Measurements from ENCODE around the gene MTMR4.
"Not testable (repeated sequence)": the region's sequence is repeated elsewhere in the genome, so short reads cannot be mapped to it uniquely, and the experiment has no call there.

The MTMR4 gene

GRCh38 chr17:58493506-58493905 is 20.9 kb downstream of the MTMR4 start:
- H3K4me3 Mint-ChIP-seq = no peak overlapping the region
- no peaks in the 10 kb centered on the region for H3K9me3 Mint-ChIP-seq
- DNase-seq (ENCODE audit: low spot score in 2 of 2) = no peak
- H3K4me1 Mint-ChIP-seq = peaks cover 11% of the 10 kb centered on the region
- no peak for ATAC-seq (ENCODE audit: low read depth)
- H3K36me3 Mint-ChIP-seq = peaks cover 52% of the 10 kb centered on the region
- no peaks in the 10 kb centered on the region for H3K27me3 Mint-ChIP-seq
- H3K27ac Mint-ChIP-seq = no peak overlapping the region

- H3K9me3 Mint-ChIP-seq = no peaks in the 10 kb centered on the region
- no peak overlapping the region for H3K27ac Mint-ChIP-seq
- peaks cover 8% of the 10 kb centered on the region for H3K4me1 Mint-ChIP-seq
- DNase-seq (ENCODE audit: low spot score in 2 of 2) (no peak), ATAC-seq (ENCODE audit: low read depth) (no peak)
- H3K27me3 Mint-ChIP-seq = no peaks in the 10 kb centered on the region
- no peak overlapping the region for H3K4me3 Mint-ChIP-seq
- peaks cover 45% of the 10 kb centered on the region for H3K36me3 Mint-ChIP-seq
Measured at GRCh38 chr17:58492238-58493121, 22.0 kb downstream of the MTMR4 start.

DNA sequence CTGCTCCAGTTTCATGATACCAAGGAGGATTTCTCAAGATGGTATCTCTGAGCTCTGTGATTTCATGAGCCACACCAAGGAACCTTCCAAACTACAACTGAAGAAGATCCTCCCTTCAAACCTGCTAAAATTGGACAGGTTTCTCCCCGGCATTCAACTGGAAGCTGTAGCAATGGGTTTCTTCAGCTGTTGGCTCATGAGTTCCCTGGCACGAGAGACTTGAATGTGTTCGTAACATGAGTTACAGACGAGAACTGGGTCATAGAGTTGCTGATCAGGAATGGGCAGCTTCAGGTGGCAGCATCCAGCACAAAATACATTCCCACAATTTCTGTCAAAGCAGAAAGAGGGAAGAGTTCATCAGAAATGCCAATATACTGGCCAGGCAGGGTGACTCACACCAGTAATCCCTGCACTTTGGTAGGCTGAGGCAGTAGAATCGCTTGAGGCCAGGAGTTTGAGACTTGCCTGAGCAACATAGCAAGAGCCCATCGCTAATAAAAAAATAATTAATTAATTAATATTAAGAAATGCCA is 22.9 kb downstream of the MTMR4 start:
- H3K4me1 Mint-ChIP-seq = peaks cover 5% of the 10 kb centered on the region
- no peaks in the 10 kb centered on the region for H3K27me3 Mint-ChIP-seq
- H3K4me3 Mint-ChIP-seq = no peak overlapping the region
- no peaks in the 10 kb centered on the region for H3K9me3 Mint-ChIP-seq
- DNase-seq (ENCODE audit: low spot score in 2 of 2) = no peak
- no peak for ATAC-seq (ENCODE audit: low read depth)
- H3K27ac Mint-ChIP-seq = no peak overlapping the region
- peaks cover 40% of the 10 kb centered on the region for H3K36me3 Mint-ChIP-seq

DNA sequence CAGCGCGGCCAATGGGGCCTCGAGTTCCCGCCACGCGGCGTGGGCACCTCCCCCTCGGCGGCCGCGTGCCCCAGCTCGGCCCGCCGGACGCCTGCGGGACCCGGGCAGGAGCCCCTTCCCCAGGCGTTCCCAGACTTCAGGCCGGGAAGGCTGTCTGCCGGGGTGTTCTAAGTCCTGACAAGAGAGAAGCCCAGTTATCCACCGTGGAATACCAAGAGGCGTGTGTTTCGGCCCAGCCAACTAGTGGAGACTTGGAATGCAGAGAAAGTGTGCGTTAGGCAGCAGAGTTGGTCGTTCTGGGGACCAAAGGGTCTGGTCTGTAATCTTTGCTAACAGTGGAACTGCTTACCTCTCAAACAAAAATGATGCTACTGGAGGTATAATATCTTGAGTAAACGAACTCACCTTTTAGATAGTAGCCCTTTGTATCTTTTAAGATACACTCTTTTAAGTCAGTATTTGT is 26.0 kb downstream of the MTMR4 start:
- H3K27ac Mint-ChIP-seq = no peak overlapping the region

DNA sequence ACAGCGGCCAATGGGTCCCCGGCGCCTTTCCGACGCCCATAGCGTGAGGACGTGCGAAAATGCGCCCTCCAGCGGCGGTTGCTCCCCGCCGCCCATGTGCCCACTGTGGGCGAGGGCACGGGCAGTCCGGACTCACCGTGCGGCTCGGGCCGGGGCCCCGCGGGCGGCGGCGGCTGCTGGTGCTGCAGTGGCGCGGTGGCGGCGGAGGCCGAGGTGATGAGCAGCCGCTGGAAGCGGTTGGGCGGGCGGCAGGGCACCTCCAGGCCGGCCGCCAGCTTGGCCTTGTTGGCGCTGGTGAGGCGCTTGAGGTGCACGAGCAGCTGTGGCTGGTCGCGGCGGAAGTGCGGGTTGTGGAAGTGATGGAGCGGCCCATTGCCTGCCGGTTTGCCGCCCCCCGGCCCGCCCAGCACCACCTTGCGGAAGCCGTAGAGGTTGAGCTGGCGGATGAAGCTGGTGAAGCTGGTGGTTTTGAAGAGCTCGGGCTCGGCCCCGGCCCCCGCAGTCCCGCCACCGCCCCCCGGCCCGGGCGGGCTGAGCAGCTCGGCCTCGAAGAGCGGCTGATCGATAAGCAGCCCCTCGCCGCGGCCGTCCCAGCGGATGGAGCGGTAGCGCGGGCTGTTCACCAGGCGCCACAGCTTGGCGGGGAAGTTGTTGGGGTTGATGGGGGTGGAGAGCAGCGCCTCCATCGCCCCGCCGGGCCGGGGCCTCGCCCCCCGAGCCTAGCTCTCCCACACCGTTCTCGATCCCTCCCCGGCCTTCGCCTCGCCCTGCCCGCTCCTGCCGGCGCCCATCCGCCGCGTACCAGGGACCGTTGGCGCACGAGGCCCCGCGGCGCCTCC is 26.6 kb downstream of the MTMR4 start, which contains the start of gene HSF5:
Gene HSF5, minus strand, starts transcription at position 820 of the 839 bp plus-strand sequence. Its CDS starts 134 bp downstream, at position 686.
- Mint-ChIP-seq H3K27ac (no peak within 1 kb of the TSS), H3K4me3 (peak within 1 kb of the TSS; percentile 70)
- DNase-seq (ENCODE audit: low spot score in 2 of 2) = peak; percentile 77 to 82

More for the DNA sequence above, 26.0 kb downstream of the MTMR4 start:
- ATAC-seq (ENCODE audit: low read depth) (no peak), DNase-seq (ENCODE audit: low spot score in 2 of 2) (no peak)
- Mint-ChIP-seq H3K36me3 (peaks cover 27% of the 10 kb centered on the region), H3K4me3 (peak overlapping the region; percentile 47), H3K4me1 (peaks cover 5% of the 10 kb centered on the region), H3K9me3 (no peaks in the 10 kb centered on the region), H3K27me3 (no peaks in the 10 kb centered on the region)

GRCh38 chr17:58484600-58484999 is 29.8 kb downstream of the MTMR4 start:
- DNase-seq (ENCODE audit: low spot score in 2 of 2) = no peak
- Mint-ChIP-seq H3K9me3 (no peaks in the 10 kb centered on the region), H3K4me1 (peaks cover 3% of the 10 kb centered on the region), H3K36me3 (peaks cover 13% of the 10 kb centered on the region), H3K4me3 (no peak overlapping the region), H3K27ac (no peak overlapping the region), H3K27me3 (no peaks in the 10 kb centered on the region)
- ATAC-seq (ENCODE audit: low read depth) = no peak

More for the DNA sequence above, 26.6 kb downstream of the MTMR4 start, which contains the start of gene HSF5:
- peak; percentile 94 for ATAC-seq (ENCODE audit: low read depth)
- H3K4me1 Mint-ChIP-seq = peaks cover 5% of the 10 kb centered on the region
- no peaks in the 10 kb centered on the region for H3K27me3 Mint-ChIP-seq
- H3K36me3 Mint-ChIP-seq = peaks cover 24% of the 10 kb centered on the region
- no peaks in the 10 kb centered on the region for H3K9me3 Mint-ChIP-seq

DNA sequence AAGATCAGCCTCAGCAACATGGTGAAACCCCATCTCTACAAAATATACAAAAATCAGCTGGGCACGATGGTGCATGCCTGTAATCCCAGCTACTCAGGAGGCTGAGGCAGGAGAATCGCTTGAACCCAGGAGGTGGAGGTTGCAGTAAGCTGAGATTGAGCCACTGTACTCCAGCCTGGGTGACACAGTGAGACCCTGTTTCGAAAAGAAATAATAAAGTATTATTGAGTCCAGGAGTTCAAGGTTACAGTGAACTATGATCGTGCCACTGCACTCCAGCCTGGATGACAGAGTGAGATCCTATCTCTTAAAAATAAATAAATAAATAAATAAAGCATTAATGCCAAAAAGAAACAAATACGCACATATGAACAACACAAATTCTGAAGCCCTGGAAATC is 32.6 kb downstream of the MTMR4 start:
- H3K36me3 Mint-ChIP-seq = peaks cover 17% of the 10 kb centered on the region
- not testable (repeated sequence) for H3K9me3 Mint-ChIP-seq; H3K27ac Mint-ChIP-seq; ATAC-seq (ENCODE audit: low read depth); DNase-seq (ENCODE audit: low spot score in 2 of 2); H3K4me1 Mint-ChIP-seq; H3K4me3 Mint-ChIP-seq; H3K27me3 Mint-ChIP-seq

- Mint-ChIP-seq H3K9me3 (no peaks in the 10 kb centered on the region), H3K36me3 (peaks cover 22% of the 10 kb centered on the region), H3K4me3 (no peak overlapping the region), H3K27me3 (no peaks in the 10 kb centered on the region), H3K27ac (no peak overlapping the region), H3K4me1 (peaks cover 3% of the 10 kb centered on the region)
- ATAC-seq (ENCODE audit: low read depth) (no peak), DNase-seq (ENCODE audit: low spot score in 2 of 2) (no peak)
Measured at GRCh38 chr17:58480090-58480489, 34.3 kb downstream of the MTMR4 start.

GRCh38 chr17:58476812-58477211 is 37.6 kb downstream of the MTMR4 start:
- Mint-ChIP-seq H3K27me3 (no peaks in the 10 kb centered on the region), H3K36me3 (peaks cover 18% of the 10 kb centered on the region), H3K27ac (no peak overlapping the region), H3K4me1 (no peaks in the 10 kb centered on the region), H3K9me3 (no peaks in the 10 kb centered on the region), H3K4me3 (no peak overlapping the region)
- DNase-seq (ENCODE audit: low spot score in 2 of 2) (no peak), ATAC-seq (ENCODE audit: low read depth) (no peak)

DNA sequence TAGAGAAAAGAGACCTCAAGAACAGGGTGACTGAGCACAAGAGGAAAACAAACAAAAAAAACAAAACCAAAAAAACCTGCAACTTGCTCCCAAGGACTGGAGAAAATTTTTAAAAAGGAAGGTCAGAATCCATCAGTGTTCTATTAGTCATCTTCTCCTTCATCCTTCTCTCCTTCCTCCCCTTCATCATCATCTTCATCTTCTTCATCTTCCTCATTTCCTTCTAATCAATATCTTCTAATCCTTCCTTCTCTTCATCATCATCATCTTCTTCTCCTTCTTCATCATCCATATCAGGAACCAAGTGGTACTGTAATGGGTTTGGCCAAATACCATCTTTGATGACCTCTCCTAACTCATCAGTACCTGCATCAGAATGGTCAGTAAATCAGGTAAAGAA is 38.5 kb downstream of the MTMR4 start:
- Mint-ChIP-seq H3K27me3 (no peaks in the 10 kb centered on the region), H3K36me3 (peaks cover 15% of the 10 kb centered on the region), H3K9me3 (no peaks in the 10 kb centered on the region), H3K4me3 (no peak overlapping the region), H3K27ac (no peak overlapping the region), H3K4me1 (no peaks in the 10 kb centered on the region)
- ATAC-seq (ENCODE audit: low read depth) = no peak
- no peak for DNase-seq (ENCODE audit: low spot score in 2 of 2)

DNA sequence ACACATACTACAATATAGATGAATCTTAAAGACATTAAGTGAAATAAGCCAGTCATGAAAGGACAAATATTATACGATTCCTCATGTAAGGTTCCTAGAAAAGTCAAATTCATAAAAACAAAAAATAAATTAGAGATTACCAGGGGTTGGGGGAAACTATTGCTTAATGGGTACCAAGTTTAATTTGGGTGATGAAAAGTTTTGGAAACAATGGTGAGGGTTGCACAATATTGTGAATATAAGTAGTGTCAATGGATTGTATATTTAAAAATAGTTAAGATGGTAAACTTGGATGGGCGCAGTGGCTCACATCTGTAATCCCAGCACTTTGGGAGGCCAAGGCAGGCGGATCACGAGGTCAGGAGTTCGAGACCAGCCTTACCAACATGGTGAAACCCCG is 44.1 kb downstream of the MTMR4 start:
- Mint-ChIP-seq H3K4me1 (no peaks in the 10 kb centered on the region), H3K27ac (no peak overlapping the region), H3K4me3 (no peak overlapping the region), H3K9me3 (no peaks in the 10 kb centered on the region), H3K36me3 (no peaks in the 10 kb centered on the region), H3K27me3 (no peaks in the 10 kb centered on the region)
- ATAC-seq (ENCODE audit: low read depth) = no peak
- DNase-seq (ENCODE audit: low spot score in 2 of 2) = no peak

DNA sequence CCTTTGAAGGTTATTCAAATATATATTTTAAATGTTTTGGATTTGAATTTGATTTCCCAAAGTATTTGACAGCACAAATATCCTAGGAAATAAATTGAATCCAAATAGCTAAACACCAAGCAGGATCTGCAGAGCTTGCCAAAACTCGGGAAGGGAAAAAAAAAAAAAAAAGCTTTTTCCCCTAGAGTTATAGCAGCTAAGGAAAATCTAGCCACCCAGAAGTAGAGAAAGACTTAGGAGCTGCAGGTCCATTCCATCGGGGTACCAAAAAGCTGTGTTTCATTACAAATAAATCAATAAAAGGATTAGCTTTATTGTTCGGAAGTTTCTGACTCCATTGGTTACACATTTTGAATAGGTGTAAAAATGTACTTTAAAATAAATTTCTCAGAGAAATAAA is 45.5 kb downstream of the MTMR4 start:
- H3K27ac Mint-ChIP-seq = no peak overlapping the region
- H3K27me3 Mint-ChIP-seq = no peaks in the 10 kb centered on the region
- no peak for ATAC-seq (ENCODE audit: low read depth)
- no peak overlapping the region for H3K4me3 Mint-ChIP-seq
- H3K9me3 Mint-ChIP-seq = no peaks in the 10 kb centered on the region
- no peak for DNase-seq (ENCODE audit: low spot score in 2 of 2)
- H3K36me3 Mint-ChIP-seq = no peaks in the 10 kb centered on the region
- no peaks in the 10 kb centered on the region for H3K4me1 Mint-ChIP-seq

- no peaks in the 10 kb centered on the region for H3K27me3 Mint-ChIP-seq
Measured at GRCh38 chr17:58455491-58455890, 58.9 kb downstream of the MTMR4 start.

DNA sequence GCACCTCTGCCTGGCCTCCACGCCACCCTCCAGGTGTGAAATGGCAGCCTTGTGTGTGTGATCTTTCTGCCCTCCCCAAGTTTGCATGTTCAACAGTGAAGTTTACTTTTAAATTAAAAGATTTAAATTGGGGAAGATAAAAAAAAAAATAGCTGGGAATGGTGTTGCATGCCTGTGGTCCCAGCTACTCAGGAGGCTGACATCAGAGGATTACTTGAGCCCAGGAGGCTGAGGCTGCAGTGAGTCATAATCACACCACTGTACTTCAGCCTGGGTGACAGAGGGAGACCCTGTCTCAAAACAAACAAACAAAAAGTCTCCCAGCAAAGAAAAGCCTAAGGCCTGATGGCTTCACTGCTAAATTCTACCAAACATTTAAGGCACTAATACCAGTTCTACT is 61.7 kb downstream of the MTMR4 start:
- Mint-ChIP-seq H3K27ac (no peak overlapping the region), H3K36me3 (peaks cover 17% of the 10 kb centered on the region), H3K4me1 (no peaks in the 10 kb centered on the region), H3K4me3 (no peak overlapping the region), H3K9me3 (peaks cover 2% of the 10 kb centered on the region), H3K27me3 (no peaks in the 10 kb centered on the region)
- DNase-seq (ENCODE audit: low spot score in 2 of 2) = no peak
- ATAC-seq (ENCODE audit: low read depth) = no peak

More at GRCh38 chr17:58455491-58455890, 58.9 kb downstream of the MTMR4 start:
- no peak for ATAC-seq (ENCODE audit: low read depth)
- H3K4me1 Mint-ChIP-seq = no peaks in the 10 kb centered on the region
- no peak overlapping the region for H3K27ac Mint-ChIP-seq
- H3K9me3 Mint-ChIP-seq = peaks cover 2% of the 10 kb centered on the region
- no peak overlapping the region for H3K4me3 Mint-ChIP-seq
- no peak for DNase-seq (ENCODE audit: low spot score in 2 of 2)
- H3K36me3 Mint-ChIP-seq = peaks cover 12% of the 10 kb centered on the region
